GM06990 (cell line): ENCODE measurements around the gene DUS4L.

Source experiments
- DNase-seq: peaks from one replicate; pipeline ENCODE4 v3.0.0-alpha.2; 2011; ENCODE audit not compliant: insufficient read length; ENCODE audit errors: extremely low read depth
- H3K27me3 ChIP-seq: replicated peaks from 2 replicates; pipeline ENCODE4 v1.6.0; 2011; ENCODE audit warnings: low read length; ENCODE audit not compliant: control insufficient read depth, insufficient read depth
- H3K36me3 ChIP-seq: 2 replicates; pipeline ENCODE4 v1.5.1; 2011; ENCODE audit warnings: low read length; ENCODE audit not compliant: control insufficient read depth, insufficient read depth
- H3K4me3 ChIP-seq: replicated peaks from 2 replicates; pipeline ENCODE4 v1.5.1; 2011; ENCODE audit warnings: low read depth, mild to moderate bottlenecking, control low read depth, low read length
- TF ChIP-seq, protein P1 (sequence below): IDR thresholded peaks from 2 replicates; pipeline ENCODE4 v1.5.1; 2011; ENCODE audit warnings: low read length, control low read depth, mild to moderate bottlenecking, inconsistent platforms; ENCODE audit not compliant: insufficient read depth, poor library complexity, severe bottlenecking

Gene DUS4L

DNA sequence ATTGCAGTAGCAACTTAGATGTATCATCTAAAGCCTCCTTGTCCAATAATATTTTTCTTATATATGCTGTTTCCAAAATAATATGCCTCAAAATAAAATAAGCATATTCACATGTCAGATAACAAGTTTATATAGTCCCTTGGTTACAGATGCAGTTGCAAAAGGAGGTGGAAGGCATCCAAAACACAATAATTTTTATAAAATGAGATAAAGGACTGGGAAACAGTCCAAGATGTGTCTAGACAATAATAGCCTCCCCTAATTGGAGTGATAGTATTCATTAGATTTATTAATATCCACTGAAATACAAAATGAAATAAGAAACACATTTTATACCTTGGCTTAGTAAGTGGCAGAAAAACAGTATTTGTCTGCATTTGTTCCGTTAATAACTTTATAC lies 46.6 kb downstream of the DUS4L start:
- TF ChIP-seq, protein P1, sequence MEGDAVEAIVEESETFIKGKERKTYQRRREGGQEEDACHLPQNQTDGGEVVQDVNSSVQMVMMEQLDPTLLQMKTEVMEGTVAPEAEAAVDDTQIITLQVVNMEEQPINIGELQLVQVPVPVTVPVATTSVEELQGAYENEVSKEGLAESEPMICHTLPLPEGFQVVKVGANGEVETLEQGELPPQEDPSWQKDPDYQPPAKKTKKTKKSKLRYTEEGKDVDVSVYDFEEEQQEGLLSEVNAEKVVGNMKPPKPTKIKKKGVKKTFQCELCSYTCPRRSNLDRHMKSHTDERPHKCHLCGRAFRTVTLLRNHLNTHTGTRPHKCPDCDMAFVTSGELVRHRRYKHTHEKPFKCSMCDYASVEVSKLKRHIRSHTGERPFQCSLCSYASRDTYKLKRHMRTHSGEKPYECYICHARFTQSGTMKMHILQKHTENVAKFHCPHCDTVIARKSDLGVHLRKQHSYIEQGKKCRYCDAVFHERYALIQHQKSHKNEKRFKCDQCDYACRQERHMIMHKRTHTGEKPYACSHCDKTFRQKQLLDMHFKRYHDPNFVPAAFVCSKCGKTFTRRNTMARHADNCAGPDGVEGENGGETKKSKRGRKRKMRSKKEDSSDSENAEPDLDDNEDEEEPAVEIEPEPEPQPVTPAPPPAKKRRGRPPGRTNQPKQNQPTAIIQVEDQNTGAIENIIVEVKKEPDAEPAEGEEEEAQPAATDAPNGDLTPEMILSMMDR, result no peak
- H3K36me3 ChIP-seq, result peaks cover 2% of the 10 kb centered on the region; the same call in 1 of the 2 replicates
- no peak for DNase-seq
- H3K4me3 ChIP-seq, result no peak overlapping the region
- no peaks in the 10 kb centered on the region for H3K27me3 ChIP-seq

DNA sequence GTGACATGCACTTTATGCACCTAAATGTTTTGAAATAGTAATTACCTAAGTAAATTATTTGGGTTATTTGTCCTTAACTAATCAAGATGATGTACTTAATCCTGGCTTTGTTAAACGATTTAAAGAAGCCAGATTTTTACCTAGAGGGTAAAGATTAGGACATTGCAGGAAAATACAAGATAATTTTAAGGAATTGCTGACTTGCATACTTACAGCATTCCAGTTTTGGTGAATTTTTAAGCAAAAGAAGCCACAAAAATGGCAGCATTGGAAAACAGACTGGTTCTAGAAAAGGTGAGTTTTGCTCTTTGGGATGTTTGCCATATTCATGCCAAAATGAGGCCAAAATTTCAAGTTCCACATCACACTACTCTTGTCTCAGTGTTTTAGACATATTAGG lies 49.7 kb downstream of the DUS4L start:
- H3K36me3 ChIP-seq, result peaks cover 2% of the 10 kb centered on the region; the same call in 1 of the 2 replicates

DNA sequence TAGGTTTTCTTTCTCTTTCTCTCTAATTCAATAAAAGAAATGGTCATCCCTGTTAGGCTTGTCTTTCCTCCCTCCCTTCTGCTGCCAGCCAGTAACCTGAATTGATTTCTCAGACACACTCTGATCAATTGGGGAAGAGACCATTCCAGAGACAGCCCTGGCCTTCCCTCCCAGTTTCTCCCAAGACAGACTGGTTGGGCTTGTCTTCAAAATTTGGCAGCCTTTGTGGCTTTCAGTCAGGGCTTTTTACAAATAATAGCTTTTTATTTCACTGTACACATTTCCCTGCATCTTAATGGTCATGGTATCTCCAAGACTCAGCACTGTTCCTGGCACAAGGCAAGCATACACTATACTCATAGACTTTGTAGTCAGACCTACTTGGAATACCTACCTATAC lies 50.2 kb downstream of the DUS4L start:
- H3K4me3 ChIP-seq, result no peak overlapping the region
- TF ChIP-seq, protein P1, result no peak
- no peaks in the 10 kb centered on the region for H3K27me3 ChIP-seq
- no peak for DNase-seq
- peaks cover 2% of the 10 kb centered on the region; the same call in 1 of the 2 replicates for H3K36me3 ChIP-seq

More for the DNA sequence above, 49.7 kb downstream of the DUS4L start:
- Histone ChIP-seq H3K4me3 (no peak overlapping the region), H3K27me3 (no peaks in the 10 kb centered on the region)
- DNase-seq, result no peak
- TF ChIP-seq, protein P1, result no peak

DNA sequence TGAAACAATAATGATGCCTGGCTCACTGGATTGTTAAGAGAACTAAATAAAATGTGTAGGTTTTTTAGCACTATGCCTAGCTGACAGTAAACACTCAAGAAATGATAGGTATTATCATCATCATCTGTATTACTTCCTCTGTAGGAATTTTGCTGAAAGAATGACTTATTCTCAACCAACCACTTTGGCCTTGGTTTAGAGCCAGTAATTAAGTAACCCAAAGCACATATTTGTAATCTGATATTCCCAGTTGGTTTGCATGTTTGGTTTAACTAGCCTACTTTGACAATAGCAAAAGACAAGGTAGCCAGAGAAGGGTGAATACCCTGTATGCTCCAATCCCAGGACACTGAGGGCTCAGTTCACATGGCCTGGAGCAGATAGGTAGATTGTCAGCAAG lies 50.7 kb downstream of the DUS4L start:
- H3K36me3 ChIP-seq, result peaks cover 2% of the 10 kb centered on the region; the same call in 1 of the 2 replicates
- no peaks in the 10 kb centered on the region for H3K27me3 ChIP-seq
- no peak overlapping the region for H3K4me3 ChIP-seq
- DNase-seq, result no peak
- TF ChIP-seq, protein P1, result no peak

DNA sequence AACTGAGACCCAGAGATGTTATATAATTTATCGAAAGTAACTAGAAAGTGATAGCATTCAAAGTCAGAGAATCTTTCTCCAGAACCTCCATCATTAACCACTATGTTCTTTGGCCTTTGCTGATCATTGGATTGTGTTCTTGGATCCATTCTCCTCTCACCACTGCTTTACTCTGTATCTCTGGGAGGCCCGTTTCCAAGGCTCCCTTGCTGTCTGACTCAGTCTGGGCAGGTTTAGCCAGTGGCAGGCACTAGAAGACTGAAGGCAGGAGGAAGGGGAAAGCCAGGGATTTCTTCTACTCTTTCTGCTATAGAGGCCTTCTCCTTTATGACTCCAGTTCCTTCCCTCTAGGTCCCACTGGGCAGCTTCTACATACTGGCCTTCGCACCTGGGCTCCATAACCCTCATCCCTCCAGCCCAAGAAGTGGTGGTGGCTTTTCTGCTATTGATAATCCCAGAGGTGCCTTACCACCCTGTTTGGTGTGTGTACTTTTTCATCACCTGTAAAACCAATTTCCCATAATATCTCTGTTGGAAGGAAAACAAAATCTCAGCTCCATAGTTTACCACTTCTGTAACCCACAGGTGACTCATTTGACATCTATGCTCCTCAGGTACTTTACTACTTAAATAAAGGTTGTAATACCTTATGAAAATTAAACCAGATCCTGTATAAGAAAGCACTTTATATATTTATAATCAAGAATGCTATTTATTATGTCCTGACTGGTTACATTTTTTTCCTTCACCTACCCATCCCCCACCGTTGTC lies 52.3 kb downstream of the DUS4L start:
- TF ChIP-seq, protein P1, result no peak
- Histone ChIP-seq H3K4me3 (no peak overlapping the region), H3K27me3 (no peaks in the 10 kb centered on the region), H3K36me3 (peaks cover 5% of the 10 kb centered on the region; the same call in 1 of the 2 replicates)
- DNase-seq, result no peak
